VCaP (cell line): Measurements from ENCODE around the gene MRPL46.

ENCODE experiments used
- H3K27ac ChIP-seq: fragments of 450-650 bp; 2 replicates; pipeline ENCODE4 v1.5.1; 2017
- CTCF ChIP-seq: fragments of 450-650 bp; conservative IDR thresholded peaks from 2 replicates; pipeline ENCODE4 v1.5.1; 2017; ENCODE audit warnings: mild to moderate bottlenecking, moderate library complexity

Gene MRPL46

DNA sequence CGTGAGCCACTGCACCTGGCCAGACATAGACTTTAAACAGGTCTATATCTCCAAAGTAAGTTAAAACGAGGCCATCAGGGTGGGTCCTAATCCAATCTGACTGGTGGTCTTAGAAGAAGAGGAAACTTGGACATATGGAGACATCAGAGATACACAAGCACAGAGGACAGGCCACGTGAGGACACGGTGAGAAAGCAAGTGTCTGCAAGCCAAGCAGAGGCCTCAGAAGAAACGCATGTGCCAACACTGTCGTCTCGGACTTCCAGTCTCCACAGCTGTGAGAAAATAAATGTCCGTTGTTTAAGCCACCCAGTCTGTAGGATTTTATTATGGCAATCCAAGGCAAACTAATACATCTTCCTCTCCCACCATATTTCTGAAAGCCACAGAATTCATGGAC, 43.9 kb downstream of the MRPL46 start:
- TF ChIP-seq CTCF = no peak
- H3K27ac ChIP-seq = no peak overlapping the region

DNA sequence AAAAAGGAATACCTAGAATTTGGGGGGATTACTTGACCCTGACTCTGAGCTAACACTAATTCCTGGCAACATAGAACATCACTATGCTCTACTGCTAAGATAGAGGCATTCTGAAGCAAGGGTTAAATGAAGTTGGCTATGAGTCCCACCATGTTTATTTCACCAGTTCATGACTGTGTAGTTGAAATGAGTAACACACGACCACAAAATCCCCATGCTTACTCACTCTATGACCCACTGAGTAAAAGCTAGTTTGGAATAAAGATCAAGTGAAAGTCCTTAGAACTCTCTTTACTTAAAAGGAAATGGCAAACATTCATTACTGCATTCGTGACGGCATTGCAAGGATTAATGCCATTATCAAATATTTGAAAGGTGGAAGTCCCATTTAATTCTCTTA, 47.4 kb downstream of the MRPL46 start:
- no peak overlapping the region for H3K27ac ChIP-seq
- TF ChIP-seq CTCF = no peak
